HepG2 (cell line): Measurements from ENCODE around the gene SLC25A11. TPM values are rescaled to one million over a fixed set of nuclear protein-coding genes. Genes with fewer than 3 reads are reported as not detected.
A peak's percentile ranks its signal among the peaks of the same experiment; 100 is the strongest.

Experiments used
- ATAD3A ChIP-seq: sonication (generic); formaldehyde crosslinking; IDR thresholded peaks from 2 replicates; pipeline ENCODE4 v1.4.0; 2020; ENCODE audit warnings: missing genetic modification reagents
- ELK4 ChIP-seq: sonication (generic); formaldehyde crosslinking; IDR thresholded peaks from 2 replicates; pipeline ENCODE4 v1.9.0; 2021; ENCODE audit warnings: missing genetic modification reagents, borderline replicate concordance
- FOXA1 ChIP-seq, 2 experiments: fragments of 450-650 bp in 1 of 2; sonication (generic) in 1 of 2; formaldehyde crosslinking in 1 of 2; IDR thresholded peaks; 2 replicates each; pipeline versions ENCODE4 v1.4.0 to v1.6.1; 2016 to 2020; ENCODE audit warnings: missing genetic modification reagents in 1 of 2
- FOXK2 ChIP-seq: fragments of 450-650 bp; IDR thresholded peaks from 2 replicates; pipeline ENCODE4 v1.6.1; 2016
- HDAC2 ChIP-seq: sonication (generic); formaldehyde crosslinking; IDR thresholded peaks from 2 replicates; pipeline ENCODE4 v1.4.0; 2020; ENCODE audit warnings: missing genetic modification reagents
- HOXA3 ChIP-seq: sonication (generic); formaldehyde crosslinking; IDR thresholded peaks from 2 replicates; pipeline ENCODE4 v1.5.0; 2020; ENCODE audit warnings: missing genetic modification reagents
- MED8 ChIP-seq: sonication (generic); formaldehyde crosslinking; IDR thresholded peaks from 2 replicates; pipeline ENCODE4 v1.8.1; 2023; ENCODE audit warnings: mild to moderate bottlenecking, missing genetic modification reagents; ENCODE audit not compliant: insufficient replicate concordance
- PHF8 ChIP-seq: sonication (generic); formaldehyde crosslinking; IDR thresholded peaks from 2 replicates; pipeline ENCODE4 v1.5.0; 2020; ENCODE audit warnings: missing genetic modification reagents
- ZBTB14 ChIP-seq: sonication (generic); formaldehyde crosslinking; IDR thresholded peaks from 2 replicates; pipeline ENCODE4 v1.4.0; 2020; ENCODE audit warnings: missing genetic modification reagents
- ZNF616 ChIP-seq: sonication (generic); formaldehyde crosslinking; IDR thresholded peaks from 2 replicates; pipeline ENCODE4 v1.5.0; 2020; ENCODE audit warnings: low read depth, mild to moderate bottlenecking, missing genetic modification reagents
- ZNF792 ChIP-seq: IDR thresholded peaks from 2 replicates; pipeline ENCODE4 v1.6.1; 2016
- ZNF878 ChIP-seq: sonication (generic); formaldehyde crosslinking; IDR thresholded peaks from 2 replicates; pipeline ENCODE4 v1.8.1; 2023; ENCODE audit warnings: mild to moderate bottlenecking, missing genetic modification reagents, moderate library complexity
- polyA plus RNA-seq, 8 experiments: library from polyadenylated mRNA; depleted of rRNA in 3 of 8; stranded (reverse) in 7 of 8; unstranded in 1 of 8; fragments of >200 nt; fragmentation: Illumina TruSeq in 4 of 8; extraction: Trizol in 4 of 8; gene quantifications; 2 replicates each; pipeline versions ENCODE4 v1.2.1 to v1.2.3, GENCODE V29; 2011 to 2016; ENCODE audit warnings: low read depth in 4 of 8, missing spikeins in 1 of 8, mixed read lengths in 1 of 8; ENCODE audit not compliant: insufficient read depth in 1 of 8
- total RNA-seq, 5 experiments: library from RNA; depleted of rRNA; stranded (reverse); fragments of >200 nt; fragmentation: Illumina TruSeq; extraction: Trizol; gene quantifications; 2 replicates each; pipeline ENCODE4 v1.2.3, GENCODE V29; 2016; ENCODE audit warnings: low read depth in 1 of 5
- TF ChIP-seq, protein P1 (sequence below), 2 experiments: sonication (generic) in 1 of 2; formaldehyde crosslinking in 1 of 2; IDR thresholded peaks; 2 replicates each; pipeline versions ENCODE4 v1.4.0 to v1.6.1; 2016 to 2020; ENCODE audit warnings: borderline replicate concordance in 1 of 2, low read depth in 1 of 2, mild to moderate bottlenecking in 1 of 2, missing genetic modification reagents in 1 of 2
- TF ChIP-seq, protein P2 (sequence below): sonication (generic); formaldehyde crosslinking; IDR thresholded peaks from 2 replicates; pipeline ENCODE4 v1.5.0; 2020; ENCODE audit warnings: missing genetic modification reagents
- TF ChIP-seq, protein P3 (sequence below): sonication (generic); formaldehyde crosslinking; IDR thresholded peaks from 2 replicates; pipeline ENCODE4 v1.9.0; 2021; ENCODE audit warnings: missing genetic modification reagents, mild to moderate bottlenecking, borderline replicate concordance
- TF ChIP-seq, protein P4 (sequence below): sonication (generic); formaldehyde crosslinking; IDR thresholded peaks from 2 replicates; pipeline ENCODE4 v1.4.0; 2020; ENCODE audit warnings: missing genetic modification reagents, mild to moderate bottlenecking, borderline replicate concordance

Gene SLC25A11
- total and polyA plus RNA-seq, 2 of the 13 experiments (the other 11 are each of a cell fraction or from before 2014, with no cell fraction given): 35.4 to 47.2 TPM

DNA sequence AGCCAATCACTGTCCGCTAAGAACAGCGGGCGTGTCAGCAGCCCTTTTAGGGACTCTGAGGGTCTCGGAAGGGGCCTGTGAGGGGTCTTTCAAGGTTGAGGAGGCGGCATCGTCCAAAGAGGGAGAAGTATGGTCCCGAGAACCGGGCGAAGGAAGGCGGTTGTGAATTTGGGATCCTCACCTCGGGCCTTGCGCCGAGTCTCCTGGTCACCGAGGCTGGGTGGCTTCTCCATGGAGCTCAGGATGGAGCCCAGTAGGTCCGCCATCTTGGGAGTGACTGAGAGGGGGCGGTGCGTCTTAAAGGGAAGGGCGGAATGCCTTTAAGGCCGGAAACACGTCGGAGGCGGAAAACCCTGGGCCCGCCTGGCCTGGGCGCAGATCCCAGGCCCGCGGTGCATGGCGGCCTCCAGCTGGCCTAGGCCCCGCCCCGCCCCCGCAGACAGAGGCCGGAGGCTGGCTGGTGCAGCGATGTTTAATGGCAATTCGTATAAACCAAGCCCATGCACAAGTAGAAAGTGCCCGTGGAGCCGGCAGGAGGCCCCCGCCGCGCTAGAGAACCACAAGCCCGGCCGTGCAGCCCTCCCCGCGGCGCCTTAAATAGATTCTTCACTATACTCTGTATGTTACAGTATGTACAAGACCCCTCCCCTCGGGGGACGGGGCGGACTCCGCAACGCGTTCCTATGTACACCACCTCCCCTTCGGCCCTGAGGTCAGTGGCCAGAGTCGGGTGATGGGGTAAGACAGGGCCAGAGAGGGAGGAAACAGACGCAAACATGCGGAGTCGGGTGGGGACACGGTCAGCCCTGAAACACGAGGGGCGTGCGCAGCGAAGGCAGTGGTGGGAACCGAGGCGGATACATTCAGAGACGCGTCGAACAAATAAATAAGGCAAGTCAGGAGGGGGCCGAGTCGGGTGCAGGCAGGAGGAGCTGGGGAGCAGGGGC is 28.0 kb upstream of the SLC25A11 start, which contains the start of gene SPAG7 (continued):
- TF ChIP-seq, protein P1, sequence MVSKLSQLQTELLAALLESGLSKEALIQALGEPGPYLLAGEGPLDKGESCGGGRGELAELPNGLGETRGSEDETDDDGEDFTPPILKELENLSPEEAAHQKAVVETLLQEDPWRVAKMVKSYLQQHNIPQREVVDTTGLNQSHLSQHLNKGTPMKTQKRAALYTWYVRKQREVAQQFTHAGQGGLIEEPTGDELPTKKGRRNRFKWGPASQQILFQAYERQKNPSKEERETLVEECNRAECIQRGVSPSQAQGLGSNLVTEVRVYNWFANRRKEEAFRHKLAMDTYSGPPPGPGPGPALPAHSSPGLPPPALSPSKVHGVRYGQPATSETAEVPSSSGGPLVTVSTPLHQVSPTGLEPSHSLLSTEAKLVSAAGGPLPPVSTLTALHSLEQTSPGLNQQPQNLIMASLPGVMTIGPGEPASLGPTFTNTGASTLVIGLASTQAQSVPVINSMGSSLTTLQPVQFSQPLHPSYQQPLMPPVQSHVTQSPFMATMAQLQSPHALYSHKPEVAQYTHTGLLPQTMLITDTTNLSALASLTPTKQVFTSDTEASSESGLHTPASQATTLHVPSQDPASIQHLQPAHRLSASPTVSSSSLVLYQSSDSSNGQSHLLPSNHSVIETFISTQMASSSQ (IDR thresholded peaks at IDR 0.05; ENCODE audit: low read depth): no peak
- TF ChIP-seq, protein P1 (CRISPR knock-in tag; IDR thresholded peaks at IDR 0.05; ENCODE audit: borderline replicate concordance): 0 out of 2 replicates have a peak, but pooled peaks have one; percentile 54
- no peak for TF ChIP-seq FOXA1 (IDR thresholded peaks at IDR 0.05)
- peak; percentile 73 for TF ChIP-seq FOXA1 (CRISPR knock-in tag; IDR thresholded peaks at IDR 0.05)
- no peak for TF ChIP-seq ZBTB14 (CRISPR knock-in tag)
- no peak for TF ChIP-seq ATAD3A (CRISPR knock-in tag)
- TF ChIP-seq ZNF878: peak; percentile 67; the same call in 1 of the 2 replicates
- TF ChIP-seq, protein P2, sequence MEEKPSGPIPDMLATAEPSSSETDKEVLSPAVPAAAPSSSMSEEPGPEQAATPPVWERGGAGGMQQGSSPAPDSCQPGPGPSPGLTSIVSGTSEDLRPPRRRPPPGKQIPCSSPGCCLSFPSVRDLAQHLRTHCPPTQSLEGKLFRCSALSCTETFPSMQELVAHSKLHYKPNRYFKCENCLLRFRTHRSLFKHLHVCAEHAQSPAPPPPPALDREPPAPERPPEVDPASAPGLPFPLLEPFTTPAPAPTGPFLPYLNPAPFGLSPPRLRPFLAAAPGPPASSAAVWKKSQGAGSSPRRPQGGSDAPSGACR (CRISPR knock-in tag): peak; percentile 82; the same call in 1 of the 2 replicates
- peak; percentile 85 for TF ChIP-seq HOXA3
- TF ChIP-seq FOXK2: no peak
- TF ChIP-seq ZNF792 (CRISPR knock-in tag): no peak
- TF ChIP-seq PHF8 (CRISPR knock-in tag): peak; percentile 81
- TF ChIP-seq, protein P3, sequence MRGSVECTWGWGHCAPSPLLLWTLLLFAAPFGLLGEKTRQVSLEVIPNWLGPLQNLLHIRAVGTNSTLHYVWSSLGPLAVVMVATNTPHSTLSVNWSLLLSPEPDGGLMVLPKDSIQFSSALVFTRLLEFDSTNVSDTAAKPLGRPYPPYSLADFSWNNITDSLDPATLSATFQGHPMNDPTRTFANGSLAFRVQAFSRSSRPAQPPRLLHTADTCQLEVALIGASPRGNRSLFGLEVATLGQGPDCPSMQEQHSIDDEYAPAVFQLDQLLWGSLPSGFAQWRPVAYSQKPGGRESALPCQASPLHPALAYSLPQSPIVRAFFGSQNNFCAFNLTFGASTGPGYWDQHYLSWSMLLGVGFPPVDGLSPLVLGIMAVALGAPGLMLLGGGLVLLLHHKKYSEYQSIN (CRISPR knock-in tag): no peak
- peak; percentile 58 for TF ChIP-seq MED8
- peak; percentile 39; the same call in 1 of the 2 replicates for TF ChIP-seq ZNF616 (CRISPR knock-in tag)
- TF ChIP-seq, protein P4, sequence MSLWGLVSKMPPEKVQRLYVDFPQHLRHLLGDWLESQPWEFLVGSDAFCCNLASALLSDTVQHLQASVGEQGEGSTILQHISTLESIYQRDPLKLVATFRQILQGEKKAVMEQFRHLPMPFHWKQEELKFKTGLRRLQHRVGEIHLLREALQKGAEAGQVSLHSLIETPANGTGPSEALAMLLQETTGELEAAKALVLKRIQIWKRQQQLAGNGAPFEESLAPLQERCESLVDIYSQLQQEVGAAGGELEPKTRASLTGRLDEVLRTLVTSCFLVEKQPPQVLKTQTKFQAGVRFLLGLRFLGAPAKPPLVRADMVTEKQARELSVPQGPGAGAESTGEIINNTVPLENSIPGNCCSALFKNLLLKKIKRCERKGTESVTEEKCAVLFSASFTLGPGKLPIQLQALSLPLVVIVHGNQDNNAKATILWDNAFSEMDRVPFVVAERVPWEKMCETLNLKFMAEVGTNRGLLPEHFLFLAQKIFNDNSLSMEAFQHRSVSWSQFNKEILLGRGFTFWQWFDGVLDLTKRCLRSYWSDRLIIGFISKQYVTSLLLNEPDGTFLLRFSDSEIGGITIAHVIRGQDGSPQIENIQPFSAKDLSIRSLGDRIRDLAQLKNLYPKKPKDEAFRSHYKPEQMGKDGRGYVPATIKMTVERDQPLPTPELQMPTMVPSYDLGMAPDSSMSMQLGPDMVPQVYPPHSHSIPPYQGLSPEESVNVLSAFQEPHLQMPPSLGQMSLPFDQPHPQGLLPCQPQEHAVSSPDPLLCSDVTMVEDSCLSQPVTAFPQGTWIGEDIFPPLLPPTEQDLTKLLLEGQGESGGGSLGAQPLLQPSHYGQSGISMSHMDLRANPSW (CRISPR knock-in tag): peak; percentile 70; the same call in 1 of the 2 replicates
- peak; percentile 25; the same call in 1 of the 2 replicates for TF ChIP-seq ELK4 (CRISPR knock-in tag)
- TF ChIP-seq HDAC2 (CRISPR knock-in tag): no peak; the same call in 1 of the 2 replicates
